Activated CD4-positive, alpha-beta T cell treated with anti-CD3 and anti-CD28 coated beads, Interleukin-2, Interleukin-6, amounts not matched to agents 100 ng/mL and 50 ng/mL, durations not matched to agents 16 hours and 8 hours (primary cell): ENCODE measurements around the gene SERGEF.
"Not testable (repeated sequence)": the region's sequence is repeated elsewhere in the genome, so short reads cannot be mapped to it uniquely, and the experiment has no call there.

Source experiments
- DNase-seq: peaks from one replicate; pipeline ENCODE4 v3.0.0-alpha.2; 2020

Gene SERGEF

GRCh38 chr11:18000128-18000527, 12.7 kb downstream of the SERGEF start:
- DNase-seq, result not testable (repeated sequence)

GRCh38 chr11:17992916-17993315, 19.9 kb downstream of the SERGEF start:
- DNase-seq, result no peak

GRCh38 chr11:17991783-17992433, 20.9 kb downstream of the SERGEF start:
- DNase-seq, result peak; percentile 64

DNA sequence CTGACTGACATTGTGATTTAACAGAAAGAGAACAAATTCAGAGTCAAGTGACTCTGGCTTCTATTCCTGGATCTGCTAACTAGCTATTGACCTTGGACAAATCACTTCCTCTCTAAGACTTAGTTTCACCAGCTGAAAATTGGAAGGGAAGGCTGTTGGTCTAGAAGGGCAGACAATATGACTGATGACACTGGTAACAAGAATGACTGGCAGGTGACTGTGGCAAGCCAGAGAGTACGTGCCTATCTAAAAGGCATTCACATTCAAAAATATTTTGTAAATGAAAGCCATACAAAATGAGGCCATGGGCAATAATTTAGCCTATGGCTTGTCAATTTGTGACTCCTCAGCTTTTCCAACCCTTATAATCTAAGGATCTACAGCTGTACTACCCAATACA, 23.5 kb downstream of the SERGEF start:
- no peak for DNase-seq

GRCh38 chr11:17988465-17988864, 24.4 kb downstream of the SERGEF start:
- DNase-seq, result no peak

DNA sequence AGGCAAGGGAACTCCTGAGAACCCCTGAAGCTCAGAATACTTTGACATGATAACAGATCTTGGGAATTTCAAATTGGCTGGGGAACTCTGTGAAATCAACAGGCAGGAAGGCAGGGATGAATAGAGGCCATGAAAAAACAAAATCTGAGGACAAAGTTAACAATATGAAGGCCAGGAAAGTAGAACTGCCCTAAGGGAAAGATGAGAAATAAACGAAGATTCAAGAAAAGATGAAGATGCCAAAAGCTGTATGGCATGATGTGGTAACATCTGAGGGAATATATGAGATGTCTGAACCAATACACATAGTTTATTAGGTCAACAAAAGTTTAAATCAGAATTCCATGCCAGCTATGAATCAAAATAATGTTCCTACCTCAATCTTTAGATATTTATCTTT, 25.0 kb downstream of the SERGEF start:
- no peak for DNase-seq

DNA sequence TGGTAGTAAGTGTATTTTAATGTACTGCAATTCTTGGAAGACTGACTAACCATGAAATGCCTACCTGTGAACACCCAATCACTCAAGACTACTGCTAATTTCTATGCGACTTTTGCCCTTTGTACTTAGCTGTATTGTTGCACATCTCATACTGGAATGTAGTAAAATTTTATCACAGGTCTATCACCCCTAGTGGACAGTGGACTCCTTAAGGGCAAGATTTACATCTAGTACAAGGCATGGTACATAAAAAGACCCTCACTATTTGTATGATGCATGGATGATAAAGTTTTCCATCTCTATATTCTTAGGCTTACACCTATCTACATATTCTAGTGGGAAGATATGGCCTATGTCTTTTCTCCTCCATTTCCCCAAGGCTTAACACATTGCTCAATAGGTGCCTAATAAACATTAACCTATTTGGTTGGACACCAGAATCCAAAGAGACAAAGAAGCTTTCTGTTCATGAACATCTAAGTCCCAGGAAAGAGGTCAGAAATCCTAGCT, 26.1 kb downstream of the SERGEF start:
- no peak for DNase-seq

GRCh38 chr11:17986007-17986710, 26.7 kb downstream of the SERGEF start:
- DNase-seq, result no peak

DNA sequence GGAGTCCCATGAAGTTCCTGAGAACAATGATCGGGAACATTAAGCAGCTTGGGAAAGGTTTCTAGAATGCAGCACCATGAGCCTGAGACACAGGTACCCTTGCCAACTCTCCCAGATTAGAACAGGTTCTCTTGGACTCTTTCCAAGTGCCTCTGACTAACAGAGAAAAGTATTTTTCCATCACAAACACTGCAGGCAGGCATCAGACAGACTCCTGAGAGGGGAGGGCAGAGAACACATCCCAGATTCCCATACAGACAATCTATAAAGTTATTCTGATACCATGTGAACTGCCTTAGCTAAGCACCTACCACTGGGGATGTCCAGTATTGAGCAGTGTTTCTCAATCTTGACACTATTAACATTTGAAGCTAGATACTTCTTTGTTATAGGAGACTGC, 27.3 kb downstream of the SERGEF start:
- DNase-seq, result no peak

- DNase-seq, result no peak
Observed at GRCh38 chr11:17983569-17983968, 29.3 kb downstream of the SERGEF start.

DNA sequence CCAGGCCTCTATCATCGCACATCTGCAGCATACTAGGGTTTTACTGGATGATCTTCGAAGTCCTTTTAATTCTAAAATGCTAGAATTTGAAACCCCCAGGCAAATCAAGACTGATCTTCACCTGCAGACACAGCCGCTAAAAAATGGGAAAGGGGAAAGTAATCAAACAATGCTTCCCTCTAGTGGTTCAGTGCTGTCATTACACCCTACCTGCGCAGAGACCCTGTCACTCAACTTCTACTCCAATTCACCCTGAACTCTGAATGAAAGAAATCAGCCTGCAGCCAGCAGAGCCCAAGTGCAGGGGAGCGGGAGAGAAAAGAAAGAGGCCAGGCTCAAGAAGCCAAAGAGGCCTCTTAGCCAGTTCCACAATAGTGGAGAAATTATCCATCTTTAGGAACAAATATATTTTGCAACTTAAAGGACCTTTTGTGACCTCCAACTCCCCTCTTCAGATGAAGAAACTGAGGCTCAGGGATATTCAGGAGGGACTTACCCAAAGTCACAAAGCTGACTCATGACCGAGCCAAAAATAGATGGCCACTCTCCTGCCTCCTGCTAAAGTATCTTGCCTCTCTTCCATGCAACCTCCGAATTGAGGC, 33.0 kb downstream of the SERGEF start:
- peak; percentile 57 for DNase-seq

DNA sequence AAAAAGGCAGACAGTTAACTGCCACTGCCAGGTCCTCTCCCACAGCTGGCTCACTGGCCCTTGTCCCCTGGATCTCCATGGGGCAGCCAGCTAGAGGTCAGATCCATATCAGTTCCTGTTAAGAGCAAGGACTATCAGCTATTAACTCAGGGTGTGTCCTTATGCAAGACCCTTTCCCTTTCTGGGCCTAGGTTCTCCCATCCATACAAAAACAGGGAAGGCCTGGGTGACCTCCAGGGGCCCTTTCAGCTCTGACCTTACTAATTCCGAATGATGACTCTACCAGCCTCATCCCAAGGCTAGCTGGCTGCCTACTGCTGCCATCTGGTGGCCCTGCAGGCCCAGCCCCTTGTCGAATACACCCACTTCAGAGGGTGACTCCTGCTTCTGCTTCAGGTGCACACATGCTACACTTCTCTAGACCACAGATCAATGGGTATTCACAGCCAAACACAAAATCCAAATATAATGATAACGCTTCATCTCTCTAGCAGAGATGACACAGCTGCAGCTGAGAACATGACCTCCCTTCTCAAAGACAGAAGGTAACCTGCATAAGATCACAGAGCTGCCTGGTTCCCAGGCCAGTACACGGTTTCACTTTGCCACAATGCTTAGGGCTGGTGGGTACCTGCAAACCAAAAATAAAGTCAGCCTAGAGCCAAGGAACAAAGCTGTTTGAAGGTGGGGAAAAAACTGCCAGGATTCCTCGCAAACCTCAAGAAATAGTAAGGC, 34.1 kb downstream of the SERGEF start:
- peak; percentile 38 for DNase-seq

- no peak for DNase-seq
Observed at GRCh38 chr11:17976651-17977050, 36.2 kb downstream of the SERGEF start.

- DNase-seq, result no peak
Observed at GRCh38 chr11:17974246-17974645, 38.6 kb downstream of the SERGEF start.

DNA sequence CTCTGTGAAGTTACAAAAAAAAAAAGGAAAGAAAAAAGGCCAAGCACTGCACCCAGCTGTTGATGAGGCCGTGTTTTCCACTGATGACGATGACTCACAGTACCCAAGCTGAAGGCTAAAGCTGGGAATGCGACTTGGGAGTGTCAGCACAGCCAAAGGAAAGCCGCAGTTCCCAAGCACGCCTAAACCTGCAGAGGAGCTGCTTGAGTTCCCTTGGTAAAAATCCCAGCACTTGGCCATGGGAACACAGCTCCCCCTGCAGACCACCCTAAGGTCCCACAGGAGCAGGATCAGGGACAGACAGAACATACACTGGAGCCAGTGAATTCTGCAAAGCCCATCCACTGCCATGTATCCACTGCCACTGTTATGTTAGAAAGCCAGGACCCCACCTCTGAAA, 39.9 kb downstream of the SERGEF start:
- no peak for DNase-seq

DNA sequence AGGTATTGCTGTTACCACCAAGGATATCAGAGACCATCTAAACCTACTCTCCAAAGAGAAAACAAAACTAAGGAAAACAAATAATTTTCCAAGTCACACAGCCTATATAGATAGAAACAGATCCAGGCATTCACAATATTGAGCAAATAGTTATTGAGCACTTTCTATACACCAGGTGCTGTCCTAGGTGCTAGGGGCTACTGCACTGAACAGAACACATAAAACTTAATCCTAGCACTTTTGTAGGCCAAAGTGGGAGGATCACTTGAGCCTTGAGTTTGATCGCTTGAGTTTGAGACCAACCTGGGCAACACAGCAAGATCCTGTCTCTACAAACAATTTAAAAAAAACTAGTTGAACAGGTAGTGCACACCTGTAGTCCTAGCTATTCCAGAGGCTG, 44.6 kb downstream of the SERGEF start:
- DNase-seq, result no peak

DNA sequence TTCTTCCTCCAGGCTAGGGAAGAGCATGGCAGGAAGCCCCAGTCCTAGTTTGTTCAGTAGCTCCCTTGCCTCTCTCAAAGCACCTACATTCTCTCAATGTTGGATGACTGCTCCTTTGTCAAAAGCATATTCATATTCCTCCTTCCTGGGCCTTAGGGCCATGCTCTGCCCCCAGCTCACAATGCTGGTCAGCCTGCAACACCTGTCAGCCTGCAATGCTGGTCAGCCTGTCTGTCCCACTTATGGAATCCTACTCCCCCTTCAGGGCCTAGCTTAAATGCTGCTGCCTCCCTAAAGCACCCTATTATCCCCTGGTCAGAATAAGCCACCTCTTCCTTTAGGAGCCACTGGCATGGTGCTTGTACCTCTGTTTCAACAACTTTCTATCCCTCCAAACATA, 45.2 kb downstream of the SERGEF start:
- no peak for DNase-seq

DNA sequence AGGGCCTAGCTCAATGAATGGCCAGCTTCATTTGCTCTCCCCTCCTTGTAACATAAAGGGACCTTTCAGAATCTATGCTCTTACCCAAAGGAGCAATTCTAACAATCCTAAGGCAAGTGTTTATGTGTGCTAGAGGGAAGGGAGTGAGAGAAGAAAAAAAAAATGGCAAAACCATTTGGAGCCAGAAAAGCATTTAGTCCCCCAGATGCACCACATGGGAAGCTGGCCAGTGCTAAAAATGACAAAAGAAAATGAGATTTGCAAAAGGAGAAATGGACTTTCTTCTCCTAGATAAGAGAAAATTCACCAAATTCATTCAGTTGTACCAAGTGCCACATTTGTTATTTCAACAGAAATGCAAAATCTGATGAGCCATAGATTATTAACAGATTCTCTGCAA, 52.8 kb downstream of the SERGEF start:
- no peak for DNase-seq

DNA sequence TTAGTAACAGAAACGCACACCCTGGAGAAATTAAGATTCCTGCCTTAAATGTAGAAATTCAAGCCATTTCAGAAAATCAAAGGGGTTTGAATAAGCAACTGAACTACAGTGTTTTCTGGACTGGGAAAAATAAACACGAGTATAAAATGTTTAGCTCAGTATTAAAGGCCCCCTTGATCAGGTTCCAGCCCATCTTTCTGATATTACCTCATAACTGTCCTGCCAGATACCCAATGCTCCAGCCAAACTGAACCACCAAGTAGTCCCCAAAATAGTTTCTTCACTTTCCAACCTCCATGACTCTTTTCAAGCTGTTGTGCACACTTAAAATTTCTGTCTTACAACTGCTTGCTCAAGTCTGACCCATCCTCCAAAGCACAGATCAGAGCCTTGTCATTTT, 54.4 kb downstream of the SERGEF start:
- DNase-seq, result no peak

DNA sequence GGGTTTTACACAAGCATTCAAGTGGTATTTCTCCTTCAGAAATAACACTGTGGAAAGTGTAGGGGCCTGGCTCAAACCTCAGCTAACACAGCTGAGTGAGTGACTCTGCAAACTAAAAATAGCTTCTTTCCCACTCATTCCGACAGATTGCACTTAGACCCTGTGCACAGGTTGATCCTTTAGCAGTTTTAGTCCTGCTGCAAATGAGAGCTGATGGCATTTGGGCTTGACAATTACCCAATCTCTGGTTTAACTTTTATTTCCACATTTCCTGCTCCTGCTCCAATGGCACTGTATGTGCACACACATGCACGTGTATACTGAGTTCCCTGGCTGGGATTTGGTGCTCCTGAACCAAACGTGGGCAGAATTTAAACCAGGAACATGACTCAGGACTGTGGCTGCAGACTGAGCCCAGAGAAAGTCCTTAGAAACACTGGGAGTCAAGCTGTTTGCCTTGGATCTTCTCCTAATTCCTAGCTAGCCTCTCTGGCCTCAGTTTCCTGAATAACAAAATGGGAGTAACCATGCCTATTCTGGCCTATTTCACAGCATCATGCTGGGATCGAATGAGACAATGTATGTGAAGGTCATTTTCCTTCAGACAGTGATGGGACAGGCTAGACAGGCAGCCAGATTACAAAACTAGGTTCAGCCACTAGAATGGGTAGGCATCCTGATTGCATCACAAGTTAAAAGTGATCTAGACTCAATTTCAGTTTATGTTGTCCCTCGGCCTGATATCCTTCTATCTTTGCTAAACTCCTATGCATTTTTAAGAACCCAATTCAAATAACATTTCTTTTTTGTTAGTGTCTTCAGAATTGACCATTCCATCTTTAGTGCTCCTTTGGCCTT, 58.2 kb downstream of the SERGEF start:
- no peak for DNase-seq

DNA sequence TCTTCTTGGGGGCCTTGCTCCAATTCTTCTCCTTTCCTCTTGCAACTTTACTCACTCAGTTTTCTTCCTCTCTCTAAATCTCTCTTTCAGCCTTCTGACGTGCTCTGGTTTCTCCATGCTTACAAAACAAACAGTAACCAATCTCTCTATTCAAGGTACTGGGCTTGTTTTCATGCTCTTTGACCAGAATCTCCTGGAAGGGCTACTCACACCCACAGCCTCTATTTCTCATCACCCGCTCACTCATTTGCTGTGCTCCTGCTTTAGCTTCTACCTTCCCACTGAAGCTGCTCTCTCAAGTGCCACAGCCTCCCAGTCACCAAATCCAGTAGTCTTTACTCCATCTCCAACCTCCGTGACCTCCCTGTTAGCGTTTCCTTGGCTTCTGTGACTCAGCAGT, 60.4 kb downstream of the SERGEF start:
- no peak for DNase-seq

GRCh38 chr11:17951685-17952388, 61.0 kb downstream of the SERGEF start:
- DNase-seq, result no peak
